Measurements from ENCODE around the gene PRKCA. TPM values are rescaled to one million over a fixed set of nuclear protein-coding genes. Genes with fewer than 3 reads are reported as not detected.

Gene PRKCA
- total and polyA plus RNA-seq, 2 donors: 15.6 to 24.4 TPM

DNA sequence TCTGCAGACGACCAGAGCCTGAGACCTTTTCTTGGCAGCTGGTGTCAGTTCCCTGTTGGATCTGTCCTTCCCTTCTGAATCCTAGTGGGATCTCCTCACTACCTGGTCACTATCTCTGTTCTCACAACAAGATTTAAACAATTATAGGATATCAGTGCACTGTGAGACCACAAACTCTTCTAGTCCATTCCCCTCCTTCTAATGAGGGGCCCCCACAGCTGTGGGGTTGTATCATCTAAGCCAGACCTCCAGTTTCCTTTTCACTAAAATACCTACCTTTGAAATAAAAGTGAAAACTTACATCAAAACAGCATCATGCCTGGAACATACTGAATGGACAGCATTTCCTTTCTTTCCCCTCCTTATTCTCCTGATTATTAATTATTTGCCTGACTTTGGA is 233.2 kb downstream of the PRKCA start:
- WGBS: 57% methylated on average over 1 of the region's 1 CpG
- no peak for DNase-seq (ENCODE audit: extremely low spot score)
- Histone ChIP-seq H3K4me3 (ENCODE audit: low read depth, low read length) (no peak overlapping the region), H3K27ac (ENCODE audit: low read depth) (no peak overlapping the region), H3K36me3 (ENCODE audit: insufficient read depth) (no peaks in the 10 kb centered on the region), H3K4me1 (ENCODE audit: insufficient read depth) (no peaks in the 10 kb centered on the region)

- DNase-seq (ENCODE audit: extremely low spot score): no peak
- 84% methylated on average over 5 of the region's 5 CpGs for WGBS
- no peak overlapping the region for H3K4me3 ChIP-seq (ENCODE audit: low read depth, low read length)
- no peak overlapping the region for H3K27ac ChIP-seq (ENCODE audit: low read depth)
- no peaks in the 10 kb centered on the region for H3K4me1 ChIP-seq (ENCODE audit: insufficient read depth)
- no peaks in the 10 kb centered on the region for H3K36me3 ChIP-seq (ENCODE audit: insufficient read depth)
Measured at GRCh38 chr17:66537502-66537901, 235.1 kb downstream of the PRKCA start.

DNA sequence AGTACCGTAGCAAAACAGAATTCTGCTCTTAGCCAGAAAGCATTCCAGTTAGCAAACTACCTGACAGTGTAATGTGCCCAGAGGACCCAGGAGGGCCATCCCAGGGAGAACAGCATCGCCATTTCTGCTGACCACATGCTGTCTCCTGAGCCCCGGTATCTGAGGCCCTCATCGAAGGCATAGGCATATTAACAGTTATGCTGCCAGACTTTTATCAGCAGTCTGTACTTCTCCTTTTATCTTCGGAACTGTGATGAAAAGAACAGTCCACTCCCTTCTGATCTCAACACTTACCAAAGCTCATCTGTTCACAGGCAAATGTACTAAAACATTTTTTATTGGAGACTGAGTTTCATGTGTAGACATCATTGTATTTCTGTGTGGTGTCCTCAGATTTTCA is 236.4 kb downstream of the PRKCA start:
- WGBS: 66% methylated on average over 5 of the region's 5 CpGs

GRCh38 chr17:66540131-66540781 is 237.8 kb downstream of the PRKCA start:
- Histone ChIP-seq H3K36me3 (ENCODE audit: insufficient read depth) (no peaks in the 10 kb centered on the region), H3K4me1 (ENCODE audit: insufficient read depth) (no peaks in the 10 kb centered on the region), H3K27ac (ENCODE audit: low read depth) (peak overlapping the region; percentile 3), H3K4me3 (ENCODE audit: low read depth, low read length) (no peak overlapping the region)
- 48% methylated on average over 17 of the region's 17 CpGs for WGBS
- peak; percentile 56 for DNase-seq (ENCODE audit: extremely low spot score)

More for the DNA sequence above, 236.4 kb downstream of the PRKCA start:
- Histone ChIP-seq H3K27ac (ENCODE audit: low read depth) (no peak overlapping the region), H3K4me1 (ENCODE audit: insufficient read depth) (no peaks in the 10 kb centered on the region), H3K36me3 (ENCODE audit: insufficient read depth) (no peaks in the 10 kb centered on the region), H3K4me3 (ENCODE audit: low read depth, low read length) (no peak overlapping the region)
- DNase-seq (ENCODE audit: extremely low spot score): no peak

DNA sequence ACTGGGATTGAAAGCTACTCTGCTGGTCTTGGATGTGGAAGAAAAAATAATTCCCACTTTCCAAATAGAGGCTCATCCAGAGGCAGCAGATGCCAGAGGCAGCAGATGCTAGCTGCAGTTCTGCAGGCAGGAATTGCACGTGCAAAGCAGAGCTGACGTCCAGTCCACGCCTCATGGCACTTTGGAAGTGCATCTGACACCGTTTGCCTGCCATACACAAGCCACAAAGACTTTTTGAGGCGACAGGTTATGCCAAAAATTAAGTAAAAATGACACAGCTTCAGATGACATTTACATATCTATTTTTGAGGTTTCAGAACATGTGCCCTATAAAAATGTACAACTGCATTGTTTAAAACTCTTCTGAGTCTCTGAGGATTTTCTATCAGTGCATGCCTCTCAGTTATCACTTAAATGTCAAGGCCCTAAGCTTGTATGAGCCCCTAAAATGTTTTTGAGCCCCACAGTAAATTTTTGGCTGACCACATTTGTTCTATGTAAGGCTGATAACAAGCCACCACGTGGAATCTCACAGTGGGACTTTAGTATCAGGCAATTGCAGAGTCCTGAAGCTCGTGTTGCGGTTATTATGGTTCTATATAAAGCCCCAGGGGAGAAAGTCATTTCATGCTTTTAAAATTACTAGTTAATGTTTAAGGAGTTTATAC is 239.2 kb downstream of the PRKCA start:
- 37% methylated on average over 8 of the region's 8 CpGs for WGBS
- Histone ChIP-seq H3K36me3 (ENCODE audit: insufficient read depth) (no peaks in the 10 kb centered on the region), H3K27ac (ENCODE audit: low read depth) (no peak overlapping the region), H3K4me1 (ENCODE audit: insufficient read depth) (no peaks in the 10 kb centered on the region), H3K4me3 (ENCODE audit: low read depth, low read length) (no peak overlapping the region)
- no peak for DNase-seq (ENCODE audit: extremely low spot score)

GRCh38 chr17:66542129-66542966 is 239.9 kb downstream of the PRKCA start:
- no peak for DNase-seq (ENCODE audit: extremely low spot score)
- Histone ChIP-seq H3K4me1 (ENCODE audit: insufficient read depth) (no peaks in the 10 kb centered on the region), H3K27ac (ENCODE audit: low read depth) (no peak overlapping the region), H3K36me3 (ENCODE audit: insufficient read depth) (no peaks in the 10 kb centered on the region), H3K4me3 (ENCODE audit: low read depth, low read length) (no peak overlapping the region)
- 40% methylated on average over 4 of the region's 4 CpGs for WGBS

DNA sequence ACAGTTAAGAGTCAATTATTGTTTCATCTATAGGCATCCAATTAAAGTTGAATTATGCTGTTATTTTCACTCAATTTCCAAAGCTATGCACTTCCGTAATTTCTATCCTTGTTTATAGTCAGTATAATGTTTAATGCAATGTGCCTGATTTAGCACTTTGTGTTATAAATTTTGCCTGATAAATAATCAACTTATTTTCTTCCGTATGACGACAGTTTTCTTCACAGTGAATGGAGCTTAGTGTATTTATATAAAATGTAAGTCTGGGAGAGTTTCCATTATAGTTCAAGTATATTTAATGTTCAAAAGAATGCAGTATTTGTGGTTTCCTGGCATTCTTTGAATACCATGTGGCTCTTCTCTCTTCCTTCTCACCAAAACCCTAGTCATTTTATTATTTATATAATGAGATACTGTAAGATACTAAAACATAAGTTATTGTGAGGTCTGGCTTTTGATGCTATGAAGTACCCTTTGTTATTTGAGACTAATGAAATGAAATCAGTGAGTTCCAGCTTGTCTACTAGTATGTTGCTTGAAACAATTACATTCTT is 240.6 kb downstream of the PRKCA start:
- Histone ChIP-seq H3K36me3 (ENCODE audit: insufficient read depth) (no peaks in the 10 kb centered on the region), H3K4me3 (ENCODE audit: low read depth, low read length) (no peak overlapping the region), H3K27ac (ENCODE audit: low read depth) (no peak overlapping the region), H3K4me1 (ENCODE audit: insufficient read depth) (no peaks in the 10 kb centered on the region)
- DNase-seq (ENCODE audit: extremely low spot score): no peak
- WGBS: 63% methylated on average over 3 of the region's 3 CpGs

DNA sequence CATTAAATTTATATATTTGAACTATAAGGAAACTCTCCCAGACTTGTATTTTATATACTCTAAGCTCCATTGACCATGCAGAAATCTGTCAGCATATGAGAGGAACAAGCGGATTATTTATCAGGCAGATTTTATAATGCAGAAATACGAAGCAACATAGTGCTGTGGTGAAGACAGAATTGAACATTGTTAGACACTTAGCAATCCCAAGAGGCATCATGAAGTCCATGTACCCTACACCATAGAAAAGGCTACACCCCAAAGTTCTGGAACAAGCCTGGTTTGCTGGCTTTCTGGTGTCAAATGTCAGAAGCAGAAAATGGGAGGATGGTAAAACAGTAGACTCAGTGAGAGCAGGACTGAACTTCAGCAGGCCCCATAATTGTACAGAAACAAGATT is 241.1 kb downstream of the PRKCA start:
- no peak overlapping the region for H3K27ac ChIP-seq (ENCODE audit: low read depth)
- H3K4me1 ChIP-seq (ENCODE audit: insufficient read depth): no peaks in the 10 kb centered on the region
- WGBS: 77% methylated on average over 2 of the region's 2 CpGs
- no peak for DNase-seq (ENCODE audit: extremely low spot score)
- no peak overlapping the region for H3K4me3 ChIP-seq (ENCODE audit: low read depth, low read length)
- H3K36me3 ChIP-seq (ENCODE audit: insufficient read depth): no peaks in the 10 kb centered on the region

- no peaks in the 10 kb centered on the region for H3K36me3 ChIP-seq (ENCODE audit: insufficient read depth)
- no peak overlapping the region for H3K27ac ChIP-seq (ENCODE audit: low read depth)
- 92% methylated on average over 2 of the region's 2 CpGs for WGBS
- no peak overlapping the region for H3K4me3 ChIP-seq (ENCODE audit: low read depth, low read length)
- DNase-seq (ENCODE audit: extremely low spot score): no peak
- H3K4me1 ChIP-seq (ENCODE audit: insufficient read depth): no peaks in the 10 kb centered on the region
Measured at GRCh38 chr17:66545918-66546317, 243.5 kb downstream of the PRKCA start.

- Histone ChIP-seq H3K4me1 (ENCODE audit: insufficient read depth) (no peaks in the 10 kb centered on the region), H3K27ac (ENCODE audit: low read depth) (no peak overlapping the region), H3K4me3 (ENCODE audit: low read depth, low read length) (no peak overlapping the region), H3K36me3 (ENCODE audit: insufficient read depth) (no peaks in the 10 kb centered on the region)
- 87% methylated on average over 3 of the region's 3 CpGs for WGBS
- DNase-seq (ENCODE audit: extremely low spot score): no peak
Measured at GRCh38 chr17:66547151-66547865, 244.9 kb downstream of the PRKCA start.

DNA sequence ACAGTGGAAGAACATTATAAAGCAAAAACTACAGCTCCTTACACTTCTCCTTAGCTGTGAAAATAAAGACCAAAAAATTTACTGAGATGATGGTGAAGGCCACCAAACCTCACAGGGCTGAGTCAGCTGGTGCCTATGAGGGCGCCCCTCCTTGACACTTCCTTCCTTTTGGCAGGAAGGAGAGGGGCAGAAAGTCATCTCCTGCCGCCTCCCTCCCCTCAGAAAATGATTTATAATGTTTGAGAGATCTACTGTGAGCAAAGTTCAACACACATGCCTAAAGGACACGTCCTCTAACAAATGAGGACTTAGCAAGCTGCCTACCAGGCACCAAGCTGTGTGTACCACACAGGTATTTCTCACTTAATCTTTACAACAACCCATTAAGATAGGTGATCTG is 245.7 kb downstream of the PRKCA start:
- 60% methylated on average over 3 of the region's 3 CpGs for WGBS
- Histone ChIP-seq H3K4me3 (ENCODE audit: low read depth, low read length) (no peak overlapping the region), H3K36me3 (ENCODE audit: insufficient read depth) (no peaks in the 10 kb centered on the region), H3K27ac (ENCODE audit: low read depth) (no peak overlapping the region), H3K4me1 (ENCODE audit: insufficient read depth) (no peaks in the 10 kb centered on the region)
- no peak for DNase-seq (ENCODE audit: extremely low spot score)

DNA sequence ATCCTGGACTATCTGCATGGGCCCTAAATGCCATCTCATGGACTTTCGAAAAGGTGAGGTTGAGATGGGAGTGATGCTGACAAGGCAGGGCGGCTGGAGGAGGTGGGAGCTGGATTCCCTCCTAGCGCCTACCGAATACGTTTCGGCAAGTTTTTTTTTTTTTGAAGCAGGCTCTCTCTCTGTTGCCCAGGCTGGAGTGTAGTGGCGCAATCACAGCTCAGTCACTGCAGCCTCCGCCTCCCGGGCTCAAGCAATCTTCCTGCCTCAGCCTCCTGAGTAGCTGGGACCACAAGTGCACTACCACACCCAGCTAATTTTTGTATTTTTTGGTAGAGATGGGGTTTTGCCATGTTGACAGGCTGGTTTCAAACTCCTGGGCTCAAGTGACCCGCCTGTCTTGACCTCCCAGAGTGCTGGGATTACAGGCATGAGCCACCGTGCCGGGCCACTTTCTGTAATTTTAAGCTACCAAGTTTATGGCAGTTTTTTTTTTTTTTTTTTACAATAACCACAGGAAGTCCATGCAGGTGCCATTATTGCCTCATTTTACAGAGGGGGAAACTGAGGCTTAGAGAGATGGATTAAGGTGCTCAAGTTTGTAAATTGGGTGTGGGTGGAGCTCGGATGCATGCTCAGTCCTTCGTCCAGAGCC is 246.4 kb downstream of the PRKCA start:
- H3K4me3 ChIP-seq (ENCODE audit: low read depth, low read length): no peak overlapping the region
- no peak for DNase-seq (ENCODE audit: extremely low spot score)
- no peaks in the 10 kb centered on the region for H3K36me3 ChIP-seq (ENCODE audit: insufficient read depth)
- no peak overlapping the region for H3K27ac ChIP-seq (ENCODE audit: low read depth)
- 95% methylated on average over 14 of the region's 14 CpGs for WGBS
- H3K4me1 ChIP-seq (ENCODE audit: insufficient read depth): no peaks in the 10 kb centered on the region

- Histone ChIP-seq H3K36me3 (ENCODE audit: insufficient read depth) (no peaks in the 10 kb centered on the region), H3K4me3 (ENCODE audit: low read depth, low read length) (no peak overlapping the region), H3K27ac (ENCODE audit: low read depth) (no peak overlapping the region), H3K4me1 (ENCODE audit: insufficient read depth) (no peaks in the 10 kb centered on the region)
- DNase-seq (ENCODE audit: extremely low spot score): no peak
- 78% methylated on average over 3 of the region's 3 CpGs for WGBS
Measured at GRCh38 chr17:66549311-66549704, 246.9 kb downstream of the PRKCA start.
